B cell (primary cell): ENCODE measurements around the gene MNX1.

ENCODE experiments used
- CTCF ChIP-seq: fragments of 200-600 bp; IDR thresholded peaks from one replicate; pipeline ENCODE4 v1.8.0; 2022; ENCODE audit warnings: antibody characterized with exemption, mild to moderate bottlenecking
- EZH2 ChIP-seq: IDR thresholded peaks from 2 replicates; pipeline ENCODE4 v1.6.1; 2012; ENCODE audit warnings: borderline replicate concordance, low read depth, mild to moderate bottlenecking, moderate library complexity, low read length; ENCODE audit not compliant: insufficient read depth, poor library complexity, severe bottlenecking

- TF ChIP-seq CTCF (no peak), EZH2 (no peak)
Observed at GRCh38 chr7:157041514-157042277, 31.2 kb upstream of the MNX1 start.
